GM21447 (cell line): Measurements from ENCODE around the gene HRC.
"Not testable (repeated sequence)": the region's sequence is repeated elsewhere in the genome, so short reads cannot be mapped to it uniquely, and the experiment has no call there.

ENCODE experiments used
- ATAC-seq: cut with Tn5 transposase; IDR thresholded peaks from one replicate; pipeline ENCODE4 v1.9.1; 2021; ENCODE audit not compliant: unreplicated experiment

Gene HRC

GRCh38 chr19:49155005-49155819, at the start of gene HRC:
Gene HRC (minus strand): TSS chr19:49155396. CDS start chr19:49155237, 159 bp downstream.
- ATAC-seq = no peak

- no peak for ATAC-seq
Observed at GRCh38 chr19:49201042-49201441, 45.8 kb upstream of the HRC start.

- ATAC-seq = no peak
Observed at GRCh38 chr19:49200238-49200862, 45.2 kb upstream of the HRC start.

- ATAC-seq = no peak
Observed at GRCh38 chr19:49196527-49197240, 41.5 kb upstream of the HRC start.

- ATAC-seq = no peak
Observed at GRCh38 chr19:49194408-49194807, 39.2 kb upstream of the HRC start.

GRCh38 chr19:49193822-49194394, 38.7 kb upstream of the HRC start:
- no peak for ATAC-seq

- no peak for ATAC-seq
Observed at GRCh38 chr19:49190781-49191180, 35.6 kb upstream of the HRC start.

- no peak for ATAC-seq
Observed at GRCh38 chr19:49189259-49189658, 34.1 kb upstream of the HRC start.

GRCh38 chr19:49188626-49189200, 33.5 kb upstream of the HRC start:
- ATAC-seq = no peak

- ATAC-seq = no peak
Observed at GRCh38 chr19:49186108-49186507, 30.9 kb upstream of the HRC start.

- no peak for ATAC-seq
Observed at GRCh38 chr19:49182848-49183375, 27.7 kb upstream of the HRC start.

- not testable (repeated sequence) for ATAC-seq
Observed at GRCh38 chr19:49182010-49182847, 27.0 kb upstream of the HRC start.

- no peak for ATAC-seq
Observed at GRCh38 chr19:49180659-49181058, 25.5 kb upstream of the HRC start.

GRCh38 chr19:49173198-49173597, 18.0 kb upstream of the HRC start:
- ATAC-seq = no peak

- ATAC-seq = no peak
Observed at GRCh38 chr19:49168421-49168820, 13.2 kb upstream of the HRC start.

GRCh38 chr19:49167857-49168409, 12.7 kb upstream of the HRC start:
- ATAC-seq = no peak

GRCh38 chr19:49165865-49166301, 10.7 kb upstream of the HRC start:
- ATAC-seq = no peak

GRCh38 chr19:49165111-49165750, 10.0 kb upstream of the HRC start:
- ATAC-seq = no peak

GRCh38 chr19:49161987-49162386, 6.8 kb upstream of the HRC start:
- no peak for ATAC-seq
